GM12874 (cell line): ENCODE results near the gene CD38.

Experiments
- TF ChIP-seq, protein P1 (sequence below): IDR thresholded peaks from 2 replicates; pipeline ENCODE4 v1.5.1; 2011; ENCODE audit warnings: low read depth, mild to moderate bottlenecking, control low read depth, low read length, moderate library complexity; ENCODE audit not compliant: insufficient read depth

Gene CD38

DNA sequence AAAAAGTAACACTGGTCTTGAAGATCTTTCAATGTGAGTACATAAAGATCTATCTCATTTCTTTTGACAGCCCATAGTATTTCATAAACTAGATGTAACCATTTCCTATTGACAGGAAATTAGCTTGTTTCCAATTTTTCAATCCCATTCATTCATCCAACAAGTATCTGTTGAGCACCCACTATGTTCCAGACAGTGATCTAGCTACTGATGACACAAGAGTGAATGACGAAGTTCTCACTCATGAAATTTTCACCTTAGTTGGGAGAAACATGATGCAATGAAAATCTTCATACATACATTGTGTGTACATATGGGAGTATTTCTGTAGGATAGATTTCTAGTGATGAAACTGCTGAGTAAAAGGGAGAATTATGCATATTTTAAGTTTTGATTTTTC, 1.7 kb downstream of the CD38 start:
- TF ChIP-seq, protein P1, sequence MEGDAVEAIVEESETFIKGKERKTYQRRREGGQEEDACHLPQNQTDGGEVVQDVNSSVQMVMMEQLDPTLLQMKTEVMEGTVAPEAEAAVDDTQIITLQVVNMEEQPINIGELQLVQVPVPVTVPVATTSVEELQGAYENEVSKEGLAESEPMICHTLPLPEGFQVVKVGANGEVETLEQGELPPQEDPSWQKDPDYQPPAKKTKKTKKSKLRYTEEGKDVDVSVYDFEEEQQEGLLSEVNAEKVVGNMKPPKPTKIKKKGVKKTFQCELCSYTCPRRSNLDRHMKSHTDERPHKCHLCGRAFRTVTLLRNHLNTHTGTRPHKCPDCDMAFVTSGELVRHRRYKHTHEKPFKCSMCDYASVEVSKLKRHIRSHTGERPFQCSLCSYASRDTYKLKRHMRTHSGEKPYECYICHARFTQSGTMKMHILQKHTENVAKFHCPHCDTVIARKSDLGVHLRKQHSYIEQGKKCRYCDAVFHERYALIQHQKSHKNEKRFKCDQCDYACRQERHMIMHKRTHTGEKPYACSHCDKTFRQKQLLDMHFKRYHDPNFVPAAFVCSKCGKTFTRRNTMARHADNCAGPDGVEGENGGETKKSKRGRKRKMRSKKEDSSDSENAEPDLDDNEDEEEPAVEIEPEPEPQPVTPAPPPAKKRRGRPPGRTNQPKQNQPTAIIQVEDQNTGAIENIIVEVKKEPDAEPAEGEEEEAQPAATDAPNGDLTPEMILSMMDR: no peak

DNA sequence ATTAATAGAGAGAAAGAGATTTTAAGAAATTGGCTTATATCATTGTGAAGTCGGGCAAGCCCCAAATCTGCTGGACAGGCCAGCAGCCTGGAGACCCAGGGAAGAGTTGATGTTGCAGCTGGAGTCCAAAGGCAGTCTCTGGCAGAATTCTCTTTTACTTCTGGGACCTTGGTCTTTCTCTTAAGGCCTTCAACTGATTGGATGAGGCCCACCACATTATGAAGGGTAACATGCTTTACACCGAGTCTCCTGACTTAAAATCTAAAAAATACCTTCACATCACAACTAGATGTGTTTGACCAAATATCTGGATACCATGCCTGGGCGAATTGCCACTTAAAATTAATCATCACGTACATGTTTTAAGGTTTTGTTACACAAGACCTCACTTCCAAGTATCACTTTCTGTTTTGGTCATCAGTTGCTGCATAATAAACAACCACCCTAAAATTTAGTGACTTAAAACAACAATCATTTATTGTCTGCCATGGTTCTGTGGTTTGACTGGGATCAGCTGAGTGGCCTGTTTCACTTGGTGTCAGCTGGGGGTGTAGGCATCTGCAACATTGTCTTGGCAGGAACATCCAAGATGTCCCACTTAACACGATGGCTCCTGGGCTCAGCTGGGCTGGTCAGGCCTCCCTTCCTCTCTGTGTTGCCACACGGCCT, 3.4 kb downstream of the CD38 start:
- TF ChIP-seq, protein P1: no peak

DNA sequence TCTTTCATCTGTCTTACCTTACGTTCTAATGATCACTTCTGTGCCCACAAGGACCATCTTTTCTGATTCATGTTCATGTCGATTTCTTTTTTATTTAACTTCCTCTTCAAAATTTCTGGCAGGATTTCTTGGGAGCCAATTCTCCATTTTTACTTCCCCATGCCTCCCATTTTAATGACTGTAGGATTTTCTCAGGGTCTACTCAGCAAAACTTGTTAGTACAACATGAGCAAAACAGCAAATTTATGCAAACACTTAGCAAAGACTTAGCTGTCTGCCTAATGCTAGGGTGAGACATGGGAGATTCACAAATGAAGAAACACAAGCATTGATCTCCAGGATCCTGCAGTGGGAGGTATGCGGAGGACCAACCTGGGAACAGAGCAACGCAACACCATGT, 5.5 kb downstream of the CD38 start:
- TF ChIP-seq, protein P1: no peak

DNA sequence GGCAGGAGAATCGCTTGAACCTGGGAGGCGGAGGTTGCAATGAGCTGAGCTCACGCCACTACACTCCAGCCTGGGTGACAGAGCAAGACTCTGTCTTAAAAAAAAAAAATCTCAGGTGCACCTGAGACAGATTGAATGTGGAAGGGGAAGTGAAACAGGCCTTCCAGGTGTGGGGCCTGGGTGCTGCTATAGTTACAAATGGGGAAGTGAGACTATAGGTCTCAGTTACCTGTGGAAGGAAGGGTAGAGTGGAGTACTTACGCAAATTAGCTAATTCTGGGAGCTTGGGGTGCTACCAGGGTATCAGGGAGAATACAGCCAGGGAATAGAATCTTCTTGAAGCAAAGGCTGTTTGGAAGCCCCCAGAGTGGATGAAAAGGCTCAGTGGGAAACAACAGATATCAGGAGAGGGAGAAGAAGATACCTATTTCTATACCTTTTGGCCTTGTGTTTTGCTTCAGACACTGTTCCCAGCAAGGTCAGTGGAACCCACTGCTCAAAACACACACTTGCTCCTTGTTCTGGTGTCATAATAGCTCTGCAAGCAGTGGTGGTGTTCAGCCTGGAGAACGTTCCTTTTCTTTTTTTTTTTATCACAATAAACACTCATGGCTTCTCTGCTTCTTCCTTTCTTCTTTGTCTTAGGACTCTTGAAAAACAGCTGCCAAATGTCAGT, 7.0 kb downstream of the CD38 start:
- TF ChIP-seq, protein P1: no peak

DNA sequence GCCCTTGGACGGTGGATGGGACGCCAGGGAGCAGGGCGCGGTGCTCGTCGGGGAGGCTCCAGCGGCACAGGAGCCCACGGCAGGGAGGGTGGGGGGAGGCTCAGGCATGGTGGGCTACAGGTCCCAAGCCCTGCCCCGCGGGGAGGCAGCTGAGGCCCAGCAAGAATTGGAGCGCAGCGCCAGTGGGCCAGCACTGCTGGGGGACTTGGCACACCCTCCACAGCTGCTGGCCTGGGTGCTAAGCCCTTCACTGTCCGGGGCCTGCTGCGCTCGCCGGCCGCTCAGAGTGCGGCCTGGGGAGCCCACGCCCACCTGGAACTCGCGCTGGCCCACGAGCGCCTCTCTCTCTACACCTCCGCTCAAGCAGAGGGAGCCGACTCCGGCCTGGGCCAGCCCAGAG, 8.6 kb downstream of the CD38 start:
- TF ChIP-seq, protein P1: no peak

DNA sequence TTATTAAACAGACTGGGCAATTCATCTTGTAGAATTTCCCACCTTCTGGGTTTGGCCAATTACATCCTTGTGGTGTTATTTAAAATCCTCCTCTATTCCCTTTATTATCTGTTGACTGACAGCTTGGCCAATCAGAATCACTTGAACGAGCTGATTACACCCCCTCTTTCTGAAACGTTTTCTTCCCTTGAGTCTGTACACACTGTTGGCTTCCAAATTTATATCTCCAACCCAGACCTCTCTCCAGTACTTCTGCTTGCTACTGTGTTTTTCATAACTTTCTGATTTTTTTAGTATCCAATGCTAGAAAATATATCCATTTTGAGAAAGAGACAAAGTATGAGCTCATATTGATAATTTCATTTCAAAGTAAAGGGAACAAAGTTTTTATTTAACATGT, 14.8 kb downstream of the CD38 start:
- TF ChIP-seq, protein P1: no peak

DNA sequence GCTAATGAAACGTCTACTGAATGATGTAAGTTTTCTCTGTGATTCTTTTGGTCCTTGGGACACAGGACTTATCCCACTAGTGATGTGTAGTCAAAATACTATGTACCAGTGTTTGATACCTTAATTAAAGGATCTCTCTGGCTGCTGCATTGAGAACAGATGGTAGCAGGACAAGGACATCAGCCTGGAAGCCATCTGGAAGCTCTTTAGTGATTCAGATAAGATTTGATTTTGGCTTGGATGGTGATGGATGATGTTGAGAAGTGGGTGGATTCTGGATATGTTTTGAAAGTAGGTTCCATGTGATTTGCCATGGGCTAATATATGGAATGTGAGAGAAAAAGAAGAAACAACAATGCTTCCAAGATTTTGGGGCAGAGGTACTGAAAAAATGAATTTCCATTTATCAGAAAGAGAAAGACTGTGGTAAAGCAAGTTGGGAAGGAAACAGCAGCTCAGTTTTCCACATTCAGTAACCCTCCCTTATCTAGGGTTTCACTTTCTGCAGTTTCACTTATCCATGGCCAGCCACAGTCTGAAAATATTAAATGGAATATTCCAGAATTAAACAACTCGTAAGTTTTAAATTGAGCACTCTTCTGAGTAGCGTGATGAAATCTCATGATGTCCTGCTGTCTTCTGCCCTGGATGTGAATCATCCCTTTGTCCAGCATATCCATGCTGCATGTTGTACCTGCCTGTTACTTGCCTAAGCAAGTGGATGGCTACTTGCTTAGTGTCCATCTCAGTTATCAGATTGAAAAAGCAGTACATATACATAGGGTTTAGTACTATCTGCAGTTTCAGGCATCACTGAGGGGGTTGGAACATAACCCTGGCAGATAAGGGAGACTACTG, 15.6 kb downstream of the CD38 start:
- TF ChIP-seq, protein P1: no peak
